ENCODE results near the gene EXPH5.
"Not testable (repeated sequence)": the region's sequence is repeated elsewhere in the genome, so short reads cannot be mapped to it uniquely, and the experiment has no call there.

The EXPH5 gene

GRCh38 chr11:108588287-108588686 is 5.3 kb downstream of the EXPH5 start:
- H3K27me3 ChIP-seq (ENCODE audit: control insufficient read depth, insufficient read depth, low read length): peaks cover 2% of the 10 kb centered on the region; the same call in 1 of the 2 replicates
- H3K27ac ChIP-seq (ENCODE audit: low read length): no peak overlapping the region
- H3K9me3 ChIP-seq (ENCODE audit: control insufficient read depth, insufficient read depth, low read length): no peaks in the 10 kb centered on the region
- no peak overlapping the region for H3K4me3 ChIP-seq (ENCODE audit: low read length)
- H3K36me3 ChIP-seq (ENCODE audit: control insufficient read depth, insufficient read depth, low read length): no peaks in the 10 kb centered on the region
- peaks cover 4% of the 10 kb centered on the region; the same call in 1 of the 2 replicates for H3K4me1 ChIP-seq (ENCODE audit: control insufficient read depth, insufficient read depth, low read length)
- no CpG with 5 or more reads among the region's 2 CpGs for WGBS (ENCODE audit: insufficient coverage, insufficient read length)
- DNase-seq (ENCODE audit: low read depth, low spot score): no peak

DNA sequence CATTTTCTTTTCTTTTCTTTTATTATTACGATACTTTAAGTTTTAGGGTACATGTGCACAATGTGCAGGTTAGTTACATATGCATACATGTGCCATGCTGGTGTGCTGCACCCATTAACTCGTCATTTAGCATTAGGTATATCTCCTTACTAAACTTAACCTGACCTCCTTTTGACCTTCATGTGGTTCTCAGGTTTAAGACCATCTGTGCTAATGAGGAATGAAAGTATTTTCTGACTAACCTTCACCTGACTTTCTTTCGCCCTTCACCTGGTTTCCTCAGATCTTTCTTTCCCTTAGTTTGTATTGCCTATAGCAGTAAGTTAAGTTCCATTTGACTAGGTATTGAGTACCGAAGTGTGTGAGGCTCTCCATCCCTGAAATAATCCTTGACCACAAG is 6.5 kb downstream of the EXPH5 start:
- no peak for DNase-seq (ENCODE audit: low read depth, low spot score)
- Histone ChIP-seq H3K27ac (ENCODE audit: low read length) (no peak overlapping the region), H3K4me3 (ENCODE audit: low read length) (no peak overlapping the region), H3K4me1 (ENCODE audit: control insufficient read depth, insufficient read depth, low read length) (peaks cover 4% of the 10 kb centered on the region; the same call in 1 of the 2 replicates), H3K9me3 (ENCODE audit: control insufficient read depth, insufficient read depth, low read length) (no peaks in the 10 kb centered on the region), H3K27me3 (ENCODE audit: control insufficient read depth, insufficient read depth, low read length) (peaks cover 2% of the 10 kb centered on the region; the same call in 1 of the 2 replicates), H3K36me3 (ENCODE audit: control insufficient read depth, insufficient read depth, low read length) (no peaks in the 10 kb centered on the region)
- no CpG with 5 or more reads among the region's 4 CpGs for WGBS (ENCODE audit: insufficient coverage, insufficient read length)

- no CpG with 5 or more reads among the region's 3 CpGs for WGBS (ENCODE audit: insufficient coverage, insufficient read length)
- Histone ChIP-seq H3K27me3 (ENCODE audit: control insufficient read depth, insufficient read depth, low read length) (no peaks in the 10 kb centered on the region), H3K36me3 (ENCODE audit: control insufficient read depth, insufficient read depth, low read length) (no peaks in the 10 kb centered on the region), H3K9me3 (ENCODE audit: control insufficient read depth, insufficient read depth, low read length) (no peaks in the 10 kb centered on the region), H3K4me3 (ENCODE audit: low read length) (no peak overlapping the region), H3K4me1 (ENCODE audit: control insufficient read depth, insufficient read depth, low read length) (0 out of 2 replicates have a peak, but pooled peaks cover 3% of the 10 kb centered on the region), H3K27ac (ENCODE audit: low read length) (no peak overlapping the region)
- DNase-seq (ENCODE audit: low read depth, low spot score): no peak
These were observed 7.0 kb downstream of the EXPH5 start for GRCh38 chr11:108586600-108586999.

DNA sequence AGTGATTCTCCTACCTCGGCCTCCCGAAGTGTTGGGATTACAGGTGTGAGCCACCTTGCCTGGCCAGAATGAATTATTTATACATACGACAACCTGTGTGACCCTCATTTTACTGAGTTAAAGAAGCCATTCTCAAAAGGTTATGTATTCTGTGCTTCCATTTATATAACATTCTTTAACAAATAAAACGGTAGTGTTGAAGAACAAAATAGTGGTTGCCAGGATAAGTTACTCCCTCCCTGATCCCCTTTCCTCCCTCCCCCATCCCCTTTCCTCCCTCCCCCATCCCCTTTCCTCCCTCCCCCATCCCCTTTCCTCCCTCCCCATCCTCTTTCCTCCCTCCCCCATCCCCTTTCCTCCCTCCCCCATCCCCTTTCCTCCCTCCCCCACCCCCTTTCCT is 7.4 kb downstream of the EXPH5 start:
- not testable (repeated sequence) for H3K4me3 ChIP-seq (ENCODE audit: low read length); H3K36me3 ChIP-seq (ENCODE audit: control insufficient read depth, insufficient read depth, low read length); H3K27me3 ChIP-seq (ENCODE audit: control insufficient read depth, insufficient read depth, low read length); H3K4me1 ChIP-seq (ENCODE audit: control insufficient read depth, insufficient read depth, low read length); H3K27ac ChIP-seq (ENCODE audit: low read length); H3K9me3 ChIP-seq (ENCODE audit: control insufficient read depth, insufficient read depth, low read length); DNase-seq (ENCODE audit: low read depth, low spot score)
- WGBS (ENCODE audit: insufficient coverage, insufficient read length): no CpG with 5 or more reads among the region's 4 CpGs

DNA sequence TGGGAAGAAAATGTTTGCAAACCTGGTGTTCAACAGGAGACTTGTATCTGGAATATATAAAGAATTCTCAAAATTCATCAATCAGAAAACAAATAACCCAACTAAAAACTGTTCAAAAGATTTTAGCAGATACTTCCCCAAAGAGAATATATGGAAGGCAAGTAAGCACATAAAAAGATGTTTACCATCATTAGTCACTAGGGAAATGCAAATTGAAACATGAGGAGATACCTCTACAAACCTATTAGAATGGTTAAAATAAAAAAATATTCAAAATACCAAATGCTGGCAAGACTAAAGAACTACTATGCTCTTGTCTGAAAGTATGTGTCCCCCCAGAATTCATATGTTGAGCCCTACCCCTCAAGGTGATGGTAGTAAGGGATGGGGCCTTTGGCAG is 8.6 kb downstream of the EXPH5 start:
- no peak overlapping the region for H3K27ac ChIP-seq (ENCODE audit: low read length)
- H3K36me3 ChIP-seq (ENCODE audit: control insufficient read depth, insufficient read depth, low read length): no peaks in the 10 kb centered on the region
- no peaks in the 10 kb centered on the region for H3K9me3 ChIP-seq (ENCODE audit: control insufficient read depth, insufficient read depth, low read length)
- 0 out of 2 replicates have a peak, but pooled peaks cover 3% of the 10 kb centered on the region for H3K4me1 ChIP-seq (ENCODE audit: control insufficient read depth, insufficient read depth, low read length)
- no peak for DNase-seq (ENCODE audit: low read depth, low spot score)
- H3K4me3 ChIP-seq (ENCODE audit: low read length): no peak overlapping the region
- H3K27me3 ChIP-seq (ENCODE audit: control insufficient read depth, insufficient read depth, low read length): no peaks in the 10 kb centered on the region

- Histone ChIP-seq H3K36me3 (ENCODE audit: control insufficient read depth, insufficient read depth, low read length) (no peaks in the 10 kb centered on the region), H3K4me3 (ENCODE audit: low read length) (no peak overlapping the region), H3K27ac (ENCODE audit: low read length) (no peak overlapping the region), H3K27me3 (ENCODE audit: control insufficient read depth, insufficient read depth, low read length) (no peaks in the 10 kb centered on the region), H3K4me1 (ENCODE audit: control insufficient read depth, insufficient read depth, low read length) (0 out of 2 replicates have a peak, but pooled peaks cover 3% of the 10 kb centered on the region), H3K9me3 (ENCODE audit: control insufficient read depth, insufficient read depth, low read length) (no peaks in the 10 kb centered on the region)
- whole genome bisulfite sequencing (ENCODE audit: insufficient coverage, insufficient read length): no CpG with 5 or more reads among the region's 2 CpGs
- DNase-seq (ENCODE audit: low read depth, low spot score): no peak
These were observed 12.9 kb downstream of the EXPH5 start for GRCh38 chr11:108580645-108581044.

DNA sequence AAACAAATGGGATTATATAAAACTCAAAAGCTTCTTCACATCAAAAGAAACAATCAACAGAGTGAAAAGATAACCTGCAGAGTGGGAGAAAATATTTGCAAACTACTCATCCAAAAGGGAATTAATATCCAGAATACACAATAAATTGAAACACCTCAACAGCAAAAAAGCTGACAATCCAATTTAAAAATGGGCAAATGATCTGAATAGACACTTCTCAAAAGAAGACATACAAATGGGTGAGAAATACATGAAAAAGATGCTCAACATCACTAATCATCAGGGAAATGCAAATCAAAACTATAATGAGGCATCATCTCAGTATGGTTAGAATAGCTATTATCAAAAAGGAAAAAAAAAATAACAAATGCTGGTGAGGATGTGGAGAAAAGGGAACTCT is 13.5 kb downstream of the EXPH5 start:
- Histone ChIP-seq H3K4me1 (ENCODE audit: control insufficient read depth, insufficient read depth, low read length) (no peaks in the 10 kb centered on the region), H3K36me3 (ENCODE audit: control insufficient read depth, insufficient read depth, low read length) (no peaks in the 10 kb centered on the region), H3K27ac (ENCODE audit: low read length) (no peak overlapping the region), H3K4me3 (ENCODE audit: low read length) (no peak overlapping the region), H3K27me3 (ENCODE audit: control insufficient read depth, insufficient read depth, low read length) (no peaks in the 10 kb centered on the region), H3K9me3 (ENCODE audit: control insufficient read depth, insufficient read depth, low read length) (no peaks in the 10 kb centered on the region)
- no peak for DNase-seq (ENCODE audit: low read depth, low spot score)

GRCh38 chr11:108576523-108576922 is 17.0 kb downstream of the EXPH5 start:
- no peaks in the 10 kb centered on the region for H3K9me3 ChIP-seq (ENCODE audit: control insufficient read depth, insufficient read depth, low read length)
- DNase-seq (ENCODE audit: low read depth, low spot score): no peak
- no peaks in the 10 kb centered on the region for H3K4me1 ChIP-seq (ENCODE audit: control insufficient read depth, insufficient read depth, low read length)
- no peak overlapping the region for H3K4me3 ChIP-seq (ENCODE audit: low read length)
- H3K36me3 ChIP-seq (ENCODE audit: control insufficient read depth, insufficient read depth, low read length): no peaks in the 10 kb centered on the region
- WGBS (ENCODE audit: insufficient coverage, insufficient read length): no CpG with 5 or more reads among the region's 1 CpG
- H3K27me3 ChIP-seq (ENCODE audit: control insufficient read depth, insufficient read depth, low read length): no peaks in the 10 kb centered on the region
- no peak overlapping the region for H3K27ac ChIP-seq (ENCODE audit: low read length)

GRCh38 chr11:108574675-108575074 is 18.9 kb downstream of the EXPH5 start:
- WGBS (ENCODE audit: insufficient coverage, insufficient read length): no CpG with 5 or more reads among the region's 4 CpGs
- Histone ChIP-seq H3K36me3 (ENCODE audit: control insufficient read depth, insufficient read depth, low read length) (no peaks in the 10 kb centered on the region), H3K4me1 (ENCODE audit: control insufficient read depth, insufficient read depth, low read length) (no peaks in the 10 kb centered on the region), H3K4me3 (ENCODE audit: low read length) (no peak overlapping the region), H3K9me3 (ENCODE audit: control insufficient read depth, insufficient read depth, low read length) (no peaks in the 10 kb centered on the region), H3K27ac (ENCODE audit: low read length) (no peak overlapping the region), H3K27me3 (ENCODE audit: control insufficient read depth, insufficient read depth, low read length) (no peaks in the 10 kb centered on the region)
- no peak for DNase-seq (ENCODE audit: low read depth, low spot score)

DNA sequence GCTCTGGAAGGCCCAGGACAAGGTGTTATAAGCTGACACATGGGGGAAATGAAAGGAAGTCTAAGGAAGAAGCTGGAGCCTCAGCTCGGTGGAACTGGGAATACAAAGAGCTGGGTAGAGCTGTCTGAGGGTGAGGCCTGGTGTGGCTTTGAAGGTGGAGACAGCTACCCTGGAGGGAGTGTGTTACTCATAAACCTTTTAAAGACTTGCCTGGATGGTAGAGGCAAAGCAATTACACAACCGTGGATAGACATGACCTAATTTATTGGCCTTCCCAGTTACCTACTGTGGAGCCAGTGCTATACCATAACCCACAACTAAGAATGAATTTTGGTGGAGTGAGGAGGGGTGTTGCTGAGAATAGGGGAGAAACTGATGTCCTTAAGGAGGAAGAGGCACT is 22.6 kb downstream of the EXPH5 start:
- Histone ChIP-seq H3K27ac (ENCODE audit: low read length) (no peak overlapping the region), H3K27me3 (ENCODE audit: control insufficient read depth, insufficient read depth, low read length) (no peaks in the 10 kb centered on the region), H3K4me1 (ENCODE audit: control insufficient read depth, insufficient read depth, low read length) (no peaks in the 10 kb centered on the region), H3K9me3 (ENCODE audit: control insufficient read depth, insufficient read depth, low read length) (no peaks in the 10 kb centered on the region), H3K36me3 (ENCODE audit: control insufficient read depth, insufficient read depth, low read length) (no peaks in the 10 kb centered on the region), H3K4me3 (ENCODE audit: low read length) (no peak overlapping the region)
- no CpG with 5 or more reads among the region's 2 CpGs for WGBS (ENCODE audit: insufficient coverage, insufficient read length)
- DNase-seq (ENCODE audit: low read depth, low spot score): no peak

- Histone ChIP-seq H3K27me3 (ENCODE audit: control insufficient read depth, insufficient read depth, low read length) (no peaks in the 10 kb centered on the region), H3K27ac (ENCODE audit: low read length) (no peak overlapping the region), H3K9me3 (ENCODE audit: control insufficient read depth, insufficient read depth, low read length) (no peaks in the 10 kb centered on the region), H3K36me3 (ENCODE audit: control insufficient read depth, insufficient read depth, low read length) (no peaks in the 10 kb centered on the region), H3K4me3 (ENCODE audit: low read length) (no peak overlapping the region), H3K4me1 (ENCODE audit: control insufficient read depth, insufficient read depth, low read length) (no peaks in the 10 kb centered on the region)
- no CpG with 5 or more reads among the region's 1 CpG for WGBS (ENCODE audit: insufficient coverage, insufficient read length)
- no peak for DNase-seq (ENCODE audit: low read depth, low spot score)
These were observed 23.7 kb downstream of the EXPH5 start for GRCh38 chr11:108569896-108570295.
